Nucleus accumbens (tissue), 56 donors: ENCODE measurements around the gene ATP6V0E2.
"Not testable (repeated sequence)": the region's sequence is repeated elsewhere in the genome, so short reads cannot be mapped to it uniquely, and the experiment has no call there.

Experiments used
- DNase-seq, 56 donors: peaks; one replicate each; lab custom pipeline; 2025; lab: John Stamatoyannopoulos, UW

Gene ATP6V0E2

GRCh38 chr7:149907776-149908376 is 34.1 kb downstream of the ATP6V0E2 start:
- DNase-seq = peak in 1 of 56 donors; percentile 22

GRCh38 chr7:149910219-149910618 is 36.5 kb downstream of the ATP6V0E2 start:
- DNase-seq = not testable (repeated sequence)

GRCh38 chr7:149912126-149912525 is 38.4 kb downstream of the ATP6V0E2 start:
- DNase-seq = not testable (repeated sequence)

GRCh38 chr7:149926414-149926813 is 52.6 kb downstream of the ATP6V0E2 start:
- not testable (repeated sequence) for DNase-seq
